Measurements from ENCODE around the gene CADM2.

GRCh38 chr3:85554153-85554552, 595.4 kb downstream of the CADM2 start:
- TF ChIP-seq POLR2A (IDR thresholded peaks at IDR 0.05) (no peak), CTCF (IDR thresholded peaks at IDR 0.05) (no peak)
